GM19023 (cell line): ENCODE data around the gene HLA-DQA2.
"Not testable (repeated sequence)": the region's sequence is repeated elsewhere in the genome, so short reads cannot be mapped to it uniquely, and the experiment has no call there.

Experiments used
- ATAC-seq: cut with Tn5 transposase; IDR thresholded peaks from one replicate; pipeline ENCODE4 v1.9.1; 2021; ENCODE audit warnings: mild to moderate bottlenecking, moderate library complexity; ENCODE audit not compliant: unreplicated experiment

HLA-DQA2 gene

GRCh38 chr6:32775071-32775470 lies 33.9 kb downstream of the HLA-DQA2 start:
- no peak for ATAC-seq

GRCh38 chr6:32779036-32779435 lies 37.8 kb downstream of the HLA-DQA2 start:
- ATAC-seq, result no peak

- not testable (repeated sequence) for ATAC-seq
Observed at GRCh38 chr6:32782923-32783322, 41.7 kb downstream of the HLA-DQA2 start.

- ATAC-seq, result no peak
Observed at GRCh38 chr6:32785781-32786533, 44.8 kb downstream of the HLA-DQA2 start.

- ATAC-seq, result no peak
Observed at GRCh38 chr6:32790306-32790705, 49.1 kb downstream of the HLA-DQA2 start.

GRCh38 chr6:32792901-32793435 lies 51.8 kb downstream of the HLA-DQA2 start:
- no peak for ATAC-seq

GRCh38 chr6:32794510-32794909 lies 53.3 kb downstream of the HLA-DQA2 start:
- ATAC-seq, result no peak
